Kidney glomerular epithelial cell (primary cell): ENCODE measurements around the gene GOLPH3L.
"Not testable (repeated sequence)": the region's sequence is repeated elsewhere in the genome, so short reads cannot be mapped to it uniquely, and the experiment has no call there.

ENCODE experiments used
- DNase-seq: peaks from one replicate; lab custom pipeline; 2025; lab: John Stamatoyannopoulos, UW

Gene GOLPH3L

GRCh38 chr1:150696995-150697927, at the start of gene GOLPH3L:
Gene GOLPH3L (minus strand): TSS chr1:150697154. CDS start chr1:150694838, 2,316 bp downstream.
- peak; percentile 99 for DNase-seq

GRCh38 chr1:150730130-150730721, 33.3 kb upstream of the GOLPH3L start:
- DNase-seq = no peak

- DNase-seq = no peak
These were observed 27.4 kb upstream of the GOLPH3L start for GRCh38 chr1:150724336-150724735.

- no peak for DNase-seq
These were observed 23.7 kb upstream of the GOLPH3L start, which contains the start of gene HORMAD1 for GRCh38 chr1:150720703-150721102. Gene HORMAD1 (minus strand): TSS chr1:150720895. CDS start chr1:150719505, 1,390 bp downstream.

GRCh38 chr1:150720098-150720497, 23.1 kb upstream of the GOLPH3L start:
- no peak for DNase-seq

- DNase-seq = no peak
These were observed 21.4 kb upstream of the GOLPH3L start for GRCh38 chr1:150718225-150718891.

GRCh38 chr1:150709031-150709430, 12.1 kb upstream of the GOLPH3L start:
- DNase-seq = not testable (repeated sequence)

GRCh38 chr1:150708595-150708994, 11.6 kb upstream of the GOLPH3L start:
- DNase-seq = no peak

GRCh38 chr1:150706091-150706490, 9.1 kb upstream of the GOLPH3L start:
- DNase-seq = no peak

GRCh38 chr1:150703427-150703826, 6.5 kb upstream of the GOLPH3L start:
- no peak for DNase-seq

GRCh38 chr1:150696590-150696989, 364 bp downstream of the GOLPH3L start:
- no peak for DNase-seq

GRCh38 chr1:150696162-150696561, 792 bp downstream of the GOLPH3L start:
- no peak for DNase-seq

GRCh38 chr1:150695561-150695960, 1.4 kb downstream of the GOLPH3L start:
- no peak for DNase-seq

GRCh38 chr1:150692720-150693119, 4.2 kb downstream of the GOLPH3L start:
- no peak for DNase-seq

GRCh38 chr1:150688763-150689162, 8.2 kb downstream of the GOLPH3L start:
- no peak for DNase-seq

- no peak for DNase-seq
These were observed 10.7 kb downstream of the GOLPH3L start for GRCh38 chr1:150686275-150686674.

GRCh38 chr1:150683914-150684313, 13.0 kb downstream of the GOLPH3L start:
- no peak for DNase-seq

GRCh38 chr1:150678988-150679387, 18.0 kb downstream of the GOLPH3L start:
- no peak for DNase-seq

GRCh38 chr1:150674881-150675280, 22.1 kb downstream of the GOLPH3L start:
- DNase-seq = no peak

- DNase-seq = no peak
These were observed 33.6 kb downstream of the GOLPH3L start for GRCh38 chr1:150663321-150663720.

GRCh38 chr1:150662811-150663210, 34.1 kb downstream of the GOLPH3L start:
- DNase-seq = no peak

GRCh38 chr1:150661156-150661555, 35.8 kb downstream of the GOLPH3L start:
- no peak for DNase-seq

- DNase-seq = no peak
These were observed 36.4 kb downstream of the GOLPH3L start for GRCh38 chr1:150660584-150660983.
